H1 (cell line): Measurements from ENCODE around the gene CCDC13.

Source experiments
- EZH2 ChIP-seq: fragments of 200-600 bp; sonication (generic); IDR thresholded peaks from 2 replicates; pipeline ENCODE4 v1.7.1; 2012; ENCODE audit warnings: low read depth, mild to moderate bottlenecking, moderate library complexity, low read length, inconsistent platforms; ENCODE audit not compliant: severe bottlenecking
- RAD21 ChIP-seq, 2 experiments: IDR thresholded peaks in 1 of 2; conservative IDR thresholded peaks in 1 of 2; 2 replicates each; pipeline ENCODE4 v1.6.1; 2011; ENCODE audit warnings: low read depth in 2 of 2, low read length in 2 of 2, improper control_type of control experiment in 1 of 2, inconsistent platforms in 1 of 2, mild to moderate bottlenecking in 1 of 2, moderate library complexity in 1 of 2

DNA sequence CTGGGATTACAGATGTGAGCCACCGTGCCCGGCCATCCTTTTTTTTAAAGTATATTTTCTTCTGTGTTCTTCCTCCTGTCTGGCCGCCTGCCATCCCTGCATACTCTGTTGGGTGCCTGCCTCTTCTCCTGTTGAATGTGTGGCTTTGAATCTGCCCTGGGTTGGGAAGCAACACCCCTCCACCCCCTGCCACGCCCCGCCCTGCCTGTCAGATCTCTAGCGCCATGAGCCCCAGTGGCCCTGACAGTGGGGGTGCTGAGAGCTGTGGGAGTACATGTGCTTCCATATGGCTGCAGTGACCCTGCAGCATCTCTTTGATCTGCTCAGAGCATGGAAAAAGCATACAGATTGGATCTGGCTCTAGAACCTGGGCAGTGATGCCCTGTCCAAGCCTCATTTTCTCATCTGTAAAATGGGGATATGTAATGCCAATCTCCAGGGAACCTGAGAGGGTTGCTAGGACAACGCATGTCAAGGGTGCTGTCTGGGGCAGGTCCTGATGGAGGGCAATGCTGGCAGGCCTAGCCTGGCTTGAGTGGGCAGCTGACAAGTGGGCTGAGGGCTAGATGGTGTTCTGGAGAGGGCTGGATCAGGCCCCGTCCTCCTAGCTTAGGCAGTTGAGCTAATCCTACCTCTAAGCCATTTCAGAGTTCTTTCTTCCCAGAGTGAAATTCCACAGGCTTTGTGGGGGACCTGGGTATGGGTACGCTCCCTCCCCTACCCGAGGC is 23.9 kb downstream of the CCDC13 start:
- TF ChIP-seq EZH2 (no peak), RAD21 (IDR thresholded peaks at IDR 0.05 in 1 of 2, conservative IDR thresholded peaks at IDR 0.05 in 1 of 2; ENCODE audit: low read depth in 2 of 2, low read length in 2 of 2) (no peak)
